MM.1S (cell line): ENCODE measurements around the gene NXPE1.
"Not testable (repeated sequence)": the region's sequence is repeated elsewhere in the genome, so short reads cannot be mapped to it uniquely, and the experiment has no call there.

Experiments used
- EZH2 ChIP-seq: fragments of 300-600 bp; sonication (generic); optimal IDR thresholded peaks from 2 replicates; pipeline ENCODE3; 2017; ENCODE audit warnings: low read depth, mild to moderate bottlenecking, antibody characterized with exemption, low read length, mixed read lengths
- TF ChIP-seq, protein P1 (sequence below): fragments of 300-600 bp; sonication (generic); IDR thresholded peaks from 2 replicates; pipeline ENCODE4 v1.5.1; 2016; ENCODE audit warnings: antibody characterized with exemption, low read length, mixed read lengths

DNA sequence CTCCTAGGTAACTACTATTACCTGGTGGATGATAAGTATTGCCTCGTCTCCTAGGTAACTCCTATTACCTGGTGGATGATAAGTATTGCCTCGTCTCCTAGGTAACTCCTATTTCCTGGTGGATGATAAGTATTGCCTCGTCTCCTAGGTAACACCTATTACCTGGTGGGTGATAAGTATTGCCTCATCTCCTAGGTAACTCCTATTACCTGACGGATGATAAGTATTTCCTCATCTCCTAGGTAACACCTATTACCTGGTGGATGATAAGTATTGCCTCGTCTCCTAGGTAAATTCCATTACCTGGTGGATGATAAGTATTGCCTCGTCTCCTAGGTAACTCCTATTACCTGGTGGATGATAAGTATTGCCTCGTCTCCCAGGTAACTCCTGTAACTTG lies 43.5 kb upstream of the NXPE1 start:
- TF ChIP-seq, protein P1, sequence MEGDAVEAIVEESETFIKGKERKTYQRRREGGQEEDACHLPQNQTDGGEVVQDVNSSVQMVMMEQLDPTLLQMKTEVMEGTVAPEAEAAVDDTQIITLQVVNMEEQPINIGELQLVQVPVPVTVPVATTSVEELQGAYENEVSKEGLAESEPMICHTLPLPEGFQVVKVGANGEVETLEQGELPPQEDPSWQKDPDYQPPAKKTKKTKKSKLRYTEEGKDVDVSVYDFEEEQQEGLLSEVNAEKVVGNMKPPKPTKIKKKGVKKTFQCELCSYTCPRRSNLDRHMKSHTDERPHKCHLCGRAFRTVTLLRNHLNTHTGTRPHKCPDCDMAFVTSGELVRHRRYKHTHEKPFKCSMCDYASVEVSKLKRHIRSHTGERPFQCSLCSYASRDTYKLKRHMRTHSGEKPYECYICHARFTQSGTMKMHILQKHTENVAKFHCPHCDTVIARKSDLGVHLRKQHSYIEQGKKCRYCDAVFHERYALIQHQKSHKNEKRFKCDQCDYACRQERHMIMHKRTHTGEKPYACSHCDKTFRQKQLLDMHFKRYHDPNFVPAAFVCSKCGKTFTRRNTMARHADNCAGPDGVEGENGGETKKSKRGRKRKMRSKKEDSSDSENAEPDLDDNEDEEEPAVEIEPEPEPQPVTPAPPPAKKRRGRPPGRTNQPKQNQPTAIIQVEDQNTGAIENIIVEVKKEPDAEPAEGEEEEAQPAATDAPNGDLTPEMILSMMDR = not testable (repeated sequence)
- not testable (repeated sequence) for TF ChIP-seq EZH2
